CD4-positive, alpha-beta T cell treated with Interleukin-2 at 100 ng/mL for 4 hours (primary cell): ENCODE results near the gene MEIS1.

ENCODE experiments used
- DNase-seq: peaks from one replicate; pipeline ENCODE4 v3.0.0-alpha.2; 2020; ENCODE audit warnings: low spot score

Gene MEIS1

GRCh38 chr2:66507673-66508201, 72.8 kb downstream of the MEIS1 start:
- no peak for DNase-seq

DNA sequence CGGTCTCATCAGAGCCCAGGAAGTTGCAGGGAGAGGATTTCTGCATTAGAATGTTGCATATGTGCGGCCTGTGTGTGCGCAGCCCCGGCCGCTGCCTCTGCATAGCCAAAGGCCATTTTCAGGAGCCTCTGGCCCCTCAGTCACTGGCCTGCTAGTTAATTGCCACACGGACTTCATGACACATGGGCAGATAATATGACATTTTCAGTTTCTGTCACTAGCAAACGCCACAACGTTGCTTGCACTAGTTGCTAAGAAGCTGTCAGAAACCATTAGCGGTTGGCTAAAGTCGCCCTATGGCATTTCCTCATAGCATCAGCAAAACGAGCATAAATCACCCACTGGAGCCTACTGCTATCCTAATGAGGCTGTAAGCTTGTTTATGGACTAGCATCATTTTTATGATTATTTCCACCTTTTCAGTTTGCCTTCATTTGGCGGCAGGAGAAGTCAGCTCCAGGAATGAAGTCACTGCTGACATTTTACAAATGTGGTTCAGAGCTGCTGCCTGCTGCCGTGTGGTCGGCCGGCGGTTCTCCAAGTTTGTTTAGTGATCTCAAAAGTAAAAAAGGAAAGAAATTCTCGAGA, 73.7 kb downstream of the MEIS1 start:
- no peak for DNase-seq

DNA sequence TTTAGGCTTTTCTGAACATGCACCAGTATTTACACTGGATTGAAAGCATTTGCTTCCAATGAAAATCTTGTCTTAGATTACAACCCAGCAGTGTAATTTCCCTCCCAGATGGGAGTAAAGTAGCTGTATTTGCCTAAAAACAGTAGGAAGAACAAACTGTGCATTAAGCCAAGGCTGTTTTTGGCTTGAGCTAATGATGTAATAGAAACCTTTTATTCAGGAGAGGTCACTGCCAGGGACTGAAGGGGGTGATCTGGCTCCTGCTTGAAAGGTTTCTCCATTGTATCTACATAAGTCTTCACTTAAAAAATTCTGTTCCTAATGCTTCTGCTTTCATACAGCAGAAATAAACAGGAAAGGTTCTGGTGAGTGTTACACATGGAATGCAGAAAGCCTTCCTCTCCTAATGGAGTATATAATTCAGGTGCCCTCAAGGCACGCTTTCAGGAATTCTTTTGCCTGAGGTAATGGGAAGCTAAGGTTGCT, 74.4 kb downstream of the MEIS1 start:
- DNase-seq, result no peak

GRCh38 chr2:66512626-66513025, 77.7 kb downstream of the MEIS1 start:
- DNase-seq, result no peak

DNA sequence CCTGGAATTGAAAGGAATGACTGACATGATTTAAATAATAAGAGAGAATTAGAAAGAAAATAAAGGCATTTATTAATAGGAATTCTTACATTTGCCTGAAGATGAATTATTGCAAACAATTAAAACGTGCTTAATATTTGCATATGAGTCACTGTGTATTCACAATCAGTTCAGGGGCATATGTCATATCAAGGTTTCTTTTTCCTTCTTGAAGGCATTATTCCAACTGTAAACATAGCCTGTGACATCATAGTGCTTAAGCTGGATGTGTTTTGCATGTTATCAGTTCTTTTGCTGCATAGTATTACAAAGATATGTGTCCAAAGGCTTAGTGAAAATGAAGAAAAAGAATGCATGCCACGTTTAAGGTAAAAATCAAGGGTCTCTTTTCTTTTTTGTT, 80.8 kb downstream of the MEIS1 start:
- no peak for DNase-seq

GRCh38 chr2:66516499-66516898, 81.6 kb downstream of the MEIS1 start:
- DNase-seq, result no peak

- no peak for DNase-seq
Measured at GRCh38 chr2:66517772-66518171, 82.8 kb downstream of the MEIS1 start.

GRCh38 chr2:66519264-66519843, 84.4 kb downstream of the MEIS1 start:
- DNase-seq, result no peak

DNA sequence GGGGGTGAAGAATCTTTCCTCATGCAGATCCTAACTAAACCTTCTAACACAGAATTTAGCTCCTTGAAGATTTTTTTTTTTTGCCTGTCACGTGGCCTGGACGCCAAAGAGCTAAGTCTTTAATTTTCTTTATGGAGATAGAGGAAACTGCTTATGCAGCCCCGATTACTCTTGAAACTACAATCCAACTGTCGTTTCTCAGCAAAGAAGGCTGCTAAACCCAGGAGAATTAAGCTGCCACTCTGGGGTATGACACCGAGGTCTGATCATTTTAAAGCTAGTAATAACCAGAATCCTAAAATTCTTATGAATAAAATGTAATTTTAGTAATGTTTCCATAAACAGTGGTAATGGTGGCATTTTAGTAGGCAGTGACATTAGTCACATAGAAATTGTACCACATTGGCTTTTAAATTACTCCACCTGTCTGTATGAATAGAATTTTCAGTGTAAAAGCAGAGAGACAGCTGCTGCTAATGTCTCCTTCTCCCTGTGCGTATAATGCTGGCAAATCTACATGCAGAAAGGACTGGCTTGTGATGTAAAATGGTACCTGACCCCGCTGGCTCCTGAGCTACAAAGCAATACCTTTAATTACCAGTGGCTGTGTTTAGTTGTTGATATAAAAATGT, 86.5 kb downstream of the MEIS1 start:
- DNase-seq, result no peak

- DNase-seq, result no peak
Measured at GRCh38 chr2:66522611-66523376, 87.9 kb downstream of the MEIS1 start.

- DNase-seq, result no peak
Measured at GRCh38 chr2:66523377-66523969, 88.5 kb downstream of the MEIS1 start.

- DNase-seq, result no peak
Measured at GRCh38 chr2:66523990-66524389, 89.1 kb downstream of the MEIS1 start.

GRCh38 chr2:66525606-66526005, 90.7 kb downstream of the MEIS1 start:
- no peak for DNase-seq

GRCh38 chr2:66526180-66526579, 91.3 kb downstream of the MEIS1 start:
- no peak for DNase-seq

DNA sequence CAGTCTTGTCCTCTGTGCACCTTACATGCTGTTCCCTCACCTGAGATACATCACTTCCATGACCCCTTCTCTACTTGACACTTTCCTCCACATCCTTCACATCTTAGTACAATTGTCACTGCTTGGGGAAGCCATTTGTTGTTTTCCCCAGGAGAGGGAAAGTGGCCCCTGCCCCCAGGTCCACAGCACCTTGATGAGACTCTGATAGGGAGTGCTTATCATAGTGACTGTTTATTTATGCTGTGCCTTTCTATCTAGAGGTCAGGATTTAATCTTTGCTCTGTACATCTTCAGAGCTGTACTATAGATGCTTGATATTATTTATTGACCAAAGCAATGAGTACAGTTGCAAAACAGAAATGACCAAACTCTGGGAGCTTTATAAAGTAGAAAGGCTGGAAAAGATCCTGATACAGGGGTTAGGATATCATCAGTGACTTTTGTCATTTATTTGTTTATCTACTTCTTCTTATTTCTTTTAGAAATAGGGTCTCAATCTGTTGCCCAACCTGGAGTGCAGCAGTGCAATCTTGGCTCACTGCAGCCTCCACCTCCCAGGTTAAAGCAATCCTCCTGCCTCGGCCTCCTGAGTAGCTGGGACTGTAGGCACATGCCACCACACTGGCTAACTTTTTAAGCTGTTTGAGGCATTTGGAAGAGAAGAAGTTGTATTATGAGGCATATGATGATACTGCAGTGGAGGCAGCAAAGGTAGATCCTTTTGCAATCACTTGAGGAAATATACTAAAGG, 94.2 kb downstream of the MEIS1 start:
- no peak for DNase-seq

DNA sequence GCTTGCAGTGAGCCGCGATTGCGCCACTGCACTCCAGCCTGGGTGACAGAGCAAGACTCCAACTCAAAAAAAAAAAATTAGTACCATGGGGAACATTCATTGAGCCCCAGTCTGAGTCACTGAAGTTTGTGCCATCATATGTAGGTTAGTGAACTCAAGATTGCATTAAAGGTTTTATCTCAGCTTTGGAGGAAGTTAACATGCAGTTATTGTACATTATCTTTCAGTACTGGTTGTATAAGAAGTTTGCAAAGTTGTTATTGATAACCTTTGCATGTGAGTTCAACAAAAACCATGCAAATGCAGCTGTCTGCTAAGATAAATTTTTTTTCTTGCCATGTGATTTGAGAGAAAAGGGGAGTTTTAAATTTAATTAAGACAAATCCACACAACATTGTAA, 95.7 kb downstream of the MEIS1 start:
- DNase-seq, result no peak

GRCh38 chr2:66531155-66531554, 96.2 kb downstream of the MEIS1 start:
- no peak for DNase-seq

- DNase-seq, result no peak
Measured at GRCh38 chr2:66531567-66531966, 96.6 kb downstream of the MEIS1 start.

DNA sequence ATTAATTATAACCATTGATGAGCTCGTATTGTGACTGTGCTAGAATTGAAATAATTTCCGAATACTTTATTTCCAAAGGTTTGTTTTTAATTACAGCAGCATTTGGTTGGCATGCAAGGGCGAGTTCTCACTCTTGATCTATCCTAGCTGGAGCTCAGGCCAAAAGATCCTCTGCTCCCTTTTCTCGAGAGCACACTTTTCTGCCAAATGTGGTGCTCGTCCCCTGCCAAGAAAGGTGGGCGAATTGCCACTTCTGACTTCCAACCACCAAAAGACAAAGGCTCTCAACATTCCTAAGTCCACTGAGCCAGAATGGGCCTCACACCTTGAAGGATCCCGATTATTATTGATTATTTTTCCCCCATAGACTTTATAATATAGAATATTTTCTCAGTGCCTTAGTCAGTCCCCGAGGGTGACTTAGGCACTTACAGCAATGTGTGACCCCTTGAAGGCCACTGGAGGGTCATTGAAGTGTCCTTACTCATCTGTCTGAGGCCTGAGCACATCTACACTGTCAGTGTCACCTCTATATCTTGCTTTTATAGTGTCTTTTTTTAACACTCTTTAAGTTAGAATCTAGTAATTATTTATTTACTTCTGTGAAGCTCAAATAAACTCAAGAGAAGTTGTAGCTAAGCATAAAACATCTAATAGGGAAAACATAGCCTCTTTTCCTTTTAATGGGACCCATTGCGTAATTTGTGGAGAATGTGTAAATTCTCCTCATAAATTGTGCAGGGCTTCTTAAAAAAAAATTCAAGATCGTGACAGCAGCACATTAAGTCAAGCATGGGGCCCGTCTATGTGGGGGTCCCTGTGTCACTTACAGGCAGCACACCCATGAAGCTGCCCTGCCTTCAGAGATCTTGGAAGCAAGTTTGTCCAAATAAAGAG, 98.3 kb downstream of the MEIS1 start:
- no peak for DNase-seq

DNA sequence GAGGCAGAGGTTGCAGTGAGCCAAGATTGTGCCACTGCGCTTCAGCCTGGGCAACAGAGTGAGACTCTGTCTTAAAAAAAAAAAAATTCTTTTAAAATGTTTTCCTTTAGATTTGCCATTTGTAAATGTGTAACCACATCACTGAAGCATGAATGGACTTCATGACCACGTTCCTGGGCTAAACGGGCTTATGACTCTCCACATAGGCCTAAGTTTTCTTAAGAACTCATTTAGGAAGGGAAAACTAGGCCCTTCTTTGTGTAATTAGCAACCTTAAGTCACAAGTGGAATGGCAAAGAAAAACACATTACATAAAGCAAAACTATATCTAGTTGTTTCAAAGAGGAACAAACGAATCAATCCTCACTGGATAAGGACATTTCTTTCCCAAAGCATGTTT, 99.5 kb downstream of the MEIS1 start:
- no peak for DNase-seq
